ENCODE measurements around the gene NCAPD2. TPM values are rescaled to one million over a fixed set of nuclear protein-coding genes. Genes with fewer than 3 reads are reported as not detected.

Gene NCAPD2
- total RNA-seq, 2 experiments from 2014 or later: 195 to 196 TPM

GRCh38 chr12:6508087-6508486 lies 14.2 kb downstream of the NCAPD2 start:
- no peak for TF ChIP-seq CTCF (IDR thresholded peaks at IDR 0.05)
- intact Hi-C loops (cut with micrococcal nuclease): no loop called here
- H3K4me3 Mint-ChIP-seq: no peak overlapping the region
- POLR2A ChIA-PET: no interaction called here
- H3K27ac Mint-ChIP-seq: no peak overlapping the region
- H3K36me3 Mint-ChIP-seq (ENCODE audit: low read depth): peaks cover 49% of the 10 kb centered on the region
- no peaks in the 10 kb centered on the region for H3K27me3 Mint-ChIP-seq
- peaks cover 11% of the 10 kb centered on the region for H3K4me1 Mint-ChIP-seq (ENCODE audit: low read depth)
- ATAC-seq: no peak
- CTCF ChIA-PET: interaction anchor here (0.9 to 1.6 kb wide), 2 partner anchors 47 to 84 kb away, joined by 3 to 4 read pairs; no protein-coding TSS in a partner anchor
- no peaks in the 10 kb centered on the region for H3K9me3 Mint-ChIP-seq
- DNase-seq: no peak

- ChIA-PET CTCF (no interaction called here), POLR2A (interaction anchor here (1.1 to 4.1 kb wide), 3 partner anchors 8 to 19 kb away, joined by 3 to 13 read pairs (median 4); no protein-coding TSS in a partner anchor)
- Mint-ChIP-seq H3K36me3 (ENCODE audit: low read depth) (peaks cover 66% of the 10 kb centered on the region), H3K27me3 (no peaks in the 10 kb centered on the region), H3K4me1 (ENCODE audit: low read depth) (no peaks in the 10 kb centered on the region), H3K4me3 (no peak overlapping the region), H3K27ac (peak overlapping the region; percentile 10), H3K9me3 (no peaks in the 10 kb centered on the region)
- TF ChIP-seq CTCF (IDR thresholded peaks at IDR 0.05): no peak
- ATAC-seq (no peak), DNase-seq (no peak)
- intact Hi-C loops (cut with micrococcal nuclease): no loop called here
Observed at GRCh38 chr12:6520186-6520585, 26.3 kb downstream of the NCAPD2 start.

- ChIA-PET POLR2A (interaction anchor here (0.6 to 4.1 kb wide), 5 partner anchors 10 to 1439 kb away, joined by 3 to 13 read pairs (median 3); partner anchors contain the start of gene GAPDH), CTCF (no interaction called here)
- Mint-ChIP-seq H3K4me3 (no peak overlapping the region), H3K36me3 (ENCODE audit: low read depth) (peaks cover 71% of the 10 kb centered on the region), H3K9me3 (no peaks in the 10 kb centered on the region), H3K27ac (no peak overlapping the region), H3K4me1 (ENCODE audit: low read depth) (no peaks in the 10 kb centered on the region), H3K27me3 (no peaks in the 10 kb centered on the region)
- intact Hi-C loops (cut with micrococcal nuclease): no loop called here
- DNase-seq (no peak), ATAC-seq (no peak)
- TF ChIP-seq CTCF (IDR thresholded peaks at IDR 0.05): no peak
Observed at GRCh38 chr12:6522193-6522592, 28.3 kb downstream of the NCAPD2 start.

GRCh38 chr12:6523708-6524107 lies 29.8 kb downstream of the NCAPD2 start:
- no peaks in the 10 kb centered on the region for H3K9me3 Mint-ChIP-seq
- ChIA-PET CTCF (interaction anchor here (1.0 to 1.1 kb wide), 2 partner anchors 15 to 58 kb away, joined by 3 to 4 read pairs; no protein-coding TSS in a partner anchor), POLR2A (interaction anchor here (1.3 to 4.1 kb wide), 3 partner anchors 8 to 16 kb away, joined by 3 to 13 read pairs (median 9); partner anchors contain the start of gene GAPDH)
- H3K36me3 Mint-ChIP-seq (ENCODE audit: low read depth): peaks cover 75% of the 10 kb centered on the region
- H3K27ac Mint-ChIP-seq: no peak overlapping the region
- H3K4me3 Mint-ChIP-seq: no peak overlapping the region
- ATAC-seq (no peak), DNase-seq (no peak)
- no peaks in the 10 kb centered on the region for H3K4me1 Mint-ChIP-seq (ENCODE audit: low read depth)
- no peak for TF ChIP-seq CTCF (IDR thresholded peaks at IDR 0.05)
- intact Hi-C loops (cut with micrococcal nuclease): no loop called here
- H3K27me3 Mint-ChIP-seq: no peaks in the 10 kb centered on the region

GRCh38 chr12:6524648-6525047 lies 30.7 kb downstream of the NCAPD2 start:
- no peak for TF ChIP-seq CTCF (IDR thresholded peaks at IDR 0.05)
- H3K27ac Mint-ChIP-seq: no peak overlapping the region
- DNase-seq (no peak), ATAC-seq (no peak)
- peaks cover 78% of the 10 kb centered on the region for H3K36me3 Mint-ChIP-seq (ENCODE audit: low read depth)
- ChIA-PET CTCF (interaction anchor here (1.1 kb wide), 1 partner anchor 59 kb away, joined by 4 read pairs; no protein-coding TSS in a partner anchor), POLR2A (interaction anchor here (2.3 kb wide), 1 partner anchor 10 kb away, joined by 9 read pairs; the partner anchor contains the start of gene GAPDH)
- no peaks in the 10 kb centered on the region for H3K27me3 Mint-ChIP-seq
- H3K9me3 Mint-ChIP-seq: no peaks in the 10 kb centered on the region
- no peaks in the 10 kb centered on the region for H3K4me1 Mint-ChIP-seq (ENCODE audit: low read depth)
- no peak overlapping the region for H3K4me3 Mint-ChIP-seq
- intact Hi-C loops (cut with micrococcal nuclease): no loop called here

Measured in activated CD8-positive, alpha-beta T cell treated with anti-CD3 and anti-CD28 coated beads for 36 hours (primary cell).